Peyer's patch (tissue), 4 donors: ENCODE results near the gene KCNJ9.

Source experiments
- POLR2A ChIP-seq, 2 donors: fragments of 450-650 bp; IDR thresholded peaks; one replicate each; pipeline ENCODE4 v1.5.1; 2017; ENCODE audit warnings: antibody characterized with exemption in 2 of 2, mild to moderate bottlenecking in 2 of 2, moderate library complexity in 2 of 2
- TF ChIP-seq, protein P1 (sequence below), 6 experiments: fragments of 450-650 bp in 4 of 6; fragments of 200-600 bp in 2 of 6; sonication (generic) in 1 of 6; IDR thresholded peaks; one replicate each; pipeline ENCODE4 v1.5.1; 2017 to 2019; ENCODE audit warnings: antibody characterized with exemption in 6 of 6, mild to moderate bottlenecking in 3 of 6, moderate library complexity in 1 of 6

DNA sequence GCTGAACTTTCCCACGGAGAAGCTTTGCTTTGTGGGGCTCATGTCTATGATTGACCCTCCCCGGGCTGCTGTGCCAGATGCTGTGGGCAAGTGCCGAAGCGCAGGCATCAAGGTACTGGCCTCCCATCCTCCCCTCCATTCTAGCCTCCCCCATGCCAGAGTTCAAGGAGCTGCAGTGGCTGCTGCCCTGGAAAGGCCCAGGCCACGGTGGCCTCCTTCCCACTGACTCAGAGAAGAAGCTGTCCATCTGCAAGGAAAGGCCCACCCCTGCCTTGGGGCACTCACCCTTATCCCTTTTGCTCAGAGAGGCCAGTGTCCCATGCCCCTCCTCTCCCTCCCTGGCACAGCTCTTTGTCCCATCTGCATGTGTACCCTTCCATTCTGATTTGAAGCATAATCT is 49.1 kb downstream of the KCNJ9 start:
- TF ChIP-seq, protein P1, sequence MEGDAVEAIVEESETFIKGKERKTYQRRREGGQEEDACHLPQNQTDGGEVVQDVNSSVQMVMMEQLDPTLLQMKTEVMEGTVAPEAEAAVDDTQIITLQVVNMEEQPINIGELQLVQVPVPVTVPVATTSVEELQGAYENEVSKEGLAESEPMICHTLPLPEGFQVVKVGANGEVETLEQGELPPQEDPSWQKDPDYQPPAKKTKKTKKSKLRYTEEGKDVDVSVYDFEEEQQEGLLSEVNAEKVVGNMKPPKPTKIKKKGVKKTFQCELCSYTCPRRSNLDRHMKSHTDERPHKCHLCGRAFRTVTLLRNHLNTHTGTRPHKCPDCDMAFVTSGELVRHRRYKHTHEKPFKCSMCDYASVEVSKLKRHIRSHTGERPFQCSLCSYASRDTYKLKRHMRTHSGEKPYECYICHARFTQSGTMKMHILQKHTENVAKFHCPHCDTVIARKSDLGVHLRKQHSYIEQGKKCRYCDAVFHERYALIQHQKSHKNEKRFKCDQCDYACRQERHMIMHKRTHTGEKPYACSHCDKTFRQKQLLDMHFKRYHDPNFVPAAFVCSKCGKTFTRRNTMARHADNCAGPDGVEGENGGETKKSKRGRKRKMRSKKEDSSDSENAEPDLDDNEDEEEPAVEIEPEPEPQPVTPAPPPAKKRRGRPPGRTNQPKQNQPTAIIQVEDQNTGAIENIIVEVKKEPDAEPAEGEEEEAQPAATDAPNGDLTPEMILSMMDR (IDR thresholded peaks at IDR 0.05): no peak
- no peak for TF ChIP-seq POLR2A (IDR thresholded peaks at IDR 0.05)
